ENCODE data around the gene ANO6.
"Not testable (repeated sequence)": the region's sequence is repeated elsewhere in the genome, so short reads cannot be mapped to it uniquely, and the experiment has no call there.

Gene ANO6

GRCh38 chr12:45235087-45236025 lies 19.5 kb downstream of the ANO6 start:
- no peak for DNase-seq (ENCODE audit: extremely low read depth in 1 of 2, low read depth in 1 of 2)

GRCh38 chr12:45236383-45236782 lies 20.5 kb downstream of the ANO6 start:
- DNase-seq (ENCODE audit: extremely low read depth in 1 of 2, low read depth in 1 of 2) = not testable (repeated sequence)

DNA sequence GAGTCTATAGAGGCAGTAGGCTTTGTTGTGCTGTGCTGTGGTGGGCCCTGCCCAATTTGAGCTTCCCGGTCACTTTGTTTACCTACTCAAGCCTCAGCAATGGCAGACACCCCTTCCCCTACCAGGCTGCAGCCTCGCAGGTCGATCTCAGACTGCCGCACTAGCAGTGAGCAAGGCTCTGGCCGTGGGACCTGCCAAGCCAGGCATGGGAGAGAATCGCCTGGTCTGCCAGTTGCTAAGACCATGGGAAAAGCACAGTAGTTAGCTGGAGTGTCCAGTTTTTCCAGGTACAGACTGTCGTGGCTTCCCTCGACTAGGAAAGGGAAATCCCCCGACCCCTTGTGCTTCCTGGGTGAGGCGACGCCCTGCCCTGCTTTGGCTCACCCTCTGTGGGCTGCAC lies 26.3 kb downstream of the ANO6 start:
- no peak for DNase-seq (ENCODE audit: extremely low read depth in 1 of 2, low read depth in 1 of 2)

GRCh38 chr12:45243963-45244362 lies 28.1 kb downstream of the ANO6 start:
- DNase-seq (ENCODE audit: extremely low read depth in 1 of 2, low read depth in 1 of 2) = no peak

DNA sequence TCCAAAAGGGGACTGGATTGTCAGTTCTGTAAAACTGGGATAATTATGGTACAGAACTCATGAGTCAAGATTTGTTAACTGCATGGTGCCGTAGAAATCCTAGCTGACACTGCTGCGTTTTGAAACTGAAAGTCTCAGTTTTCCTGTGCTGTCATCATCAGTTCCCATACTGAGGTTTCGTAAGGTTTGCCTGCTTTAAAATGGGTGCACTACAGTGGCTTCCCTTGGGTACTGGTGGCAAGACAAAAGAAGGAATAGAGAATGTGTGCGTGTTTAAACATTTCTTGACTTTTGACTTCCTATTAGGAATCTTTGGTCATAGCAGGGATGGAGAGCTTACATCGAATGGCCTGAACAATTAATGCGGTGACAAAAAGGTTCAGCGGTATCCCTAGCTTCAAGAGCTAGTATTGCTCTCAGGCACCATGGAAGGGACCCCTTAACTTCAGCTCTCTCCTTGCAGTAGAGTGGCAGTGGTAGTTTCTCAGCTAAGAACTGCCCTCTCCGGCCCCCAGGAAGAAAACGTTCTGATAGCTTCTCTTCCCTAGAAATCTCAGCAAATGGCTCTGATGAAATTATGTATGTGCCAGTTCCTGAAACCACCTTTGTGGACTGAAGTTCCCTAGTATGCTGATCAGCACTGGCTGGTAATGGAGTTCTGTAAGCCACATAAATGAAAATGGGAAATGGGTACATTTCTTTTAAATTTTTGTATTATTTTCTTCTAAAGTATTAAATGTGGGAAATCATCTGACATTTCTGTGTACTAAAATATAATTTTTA lies 28.9 kb downstream of the ANO6 start:
- no peak for DNase-seq (ENCODE audit: extremely low read depth in 1 of 2, low read depth in 1 of 2)

DNA sequence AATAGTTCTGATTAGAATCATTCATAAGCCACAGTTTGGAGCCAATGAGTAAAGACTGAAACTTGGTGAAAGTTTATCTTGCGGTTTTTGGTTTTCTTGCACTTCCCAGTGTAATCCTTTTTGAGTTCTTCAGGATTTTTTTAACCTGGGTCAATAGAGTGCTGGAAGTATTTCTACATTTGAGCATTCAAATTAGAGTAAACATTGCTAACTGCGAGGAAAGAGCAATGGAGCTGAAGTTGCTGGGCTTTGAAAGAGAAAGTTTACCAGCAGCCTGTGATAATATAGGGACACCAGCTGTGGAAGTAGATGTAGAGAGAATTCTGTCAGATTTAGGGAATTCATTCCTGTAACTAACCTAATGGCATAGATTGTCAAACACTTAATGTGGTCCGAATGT lies 30.3 kb downstream of the ANO6 start:
- no peak for DNase-seq (ENCODE audit: extremely low read depth in 1 of 2, low read depth in 1 of 2)

- no peak for DNase-seq (ENCODE audit: extremely low read depth in 1 of 2, low read depth in 1 of 2)
Measured at GRCh38 chr12:45247589-45247988, 31.7 kb downstream of the ANO6 start.

DNA sequence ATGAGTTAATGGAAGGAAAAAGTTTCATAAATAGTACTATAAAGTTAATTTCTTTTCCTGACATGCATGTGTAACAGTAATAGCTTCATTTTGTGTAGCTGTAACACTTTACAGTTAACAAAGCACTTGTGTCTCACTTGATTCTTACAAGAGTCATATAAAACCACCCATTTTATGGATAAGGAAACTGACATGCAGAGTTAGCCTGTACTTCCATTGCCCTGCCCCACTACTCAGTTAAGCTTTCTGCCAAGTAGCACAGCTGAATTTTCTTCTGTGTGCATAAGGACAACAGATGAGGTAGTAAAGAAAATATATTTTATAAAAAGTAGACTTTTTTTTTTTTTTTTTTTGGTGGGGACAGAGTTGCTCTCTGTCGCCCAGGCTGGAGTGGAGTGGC lies 32.2 kb downstream of the ANO6 start:
- no peak for DNase-seq (ENCODE audit: extremely low read depth in 1 of 2, low read depth in 1 of 2)

- no peak for DNase-seq (ENCODE audit: extremely low read depth in 1 of 2, low read depth in 1 of 2)
Measured at GRCh38 chr12:45254254-45254653, 38.4 kb downstream of the ANO6 start.

- no peak for DNase-seq (ENCODE audit: extremely low read depth in 1 of 2, low read depth in 1 of 2)
Measured at GRCh38 chr12:45256721-45257120, 40.8 kb downstream of the ANO6 start.

GRCh38 chr12:45257185-45257930 lies 41.5 kb downstream of the ANO6 start:
- no peak for DNase-seq (ENCODE audit: extremely low read depth in 1 of 2, low read depth in 1 of 2)

DNA sequence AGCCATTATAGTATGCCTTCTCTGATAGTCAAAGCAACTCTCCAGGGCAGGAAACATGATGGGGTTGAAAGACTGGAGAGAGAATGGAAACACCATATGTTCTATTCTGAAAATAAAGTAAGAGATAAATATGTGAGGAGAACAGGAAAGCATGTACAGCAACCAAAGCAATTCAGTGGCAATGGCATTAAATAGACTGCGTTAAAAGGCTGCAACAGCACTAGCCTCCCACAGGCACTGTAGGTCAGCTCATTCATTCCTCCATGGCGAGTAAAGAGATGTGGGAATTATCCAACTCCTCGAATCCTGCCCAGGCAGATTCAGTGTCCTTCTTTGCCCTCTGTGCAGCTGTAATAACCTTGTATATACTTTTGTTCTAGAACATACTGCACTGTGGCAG lies 43.8 kb downstream of the ANO6 start:
- no peak for DNase-seq (ENCODE audit: extremely low read depth in 1 of 2, low read depth in 1 of 2)

DNA sequence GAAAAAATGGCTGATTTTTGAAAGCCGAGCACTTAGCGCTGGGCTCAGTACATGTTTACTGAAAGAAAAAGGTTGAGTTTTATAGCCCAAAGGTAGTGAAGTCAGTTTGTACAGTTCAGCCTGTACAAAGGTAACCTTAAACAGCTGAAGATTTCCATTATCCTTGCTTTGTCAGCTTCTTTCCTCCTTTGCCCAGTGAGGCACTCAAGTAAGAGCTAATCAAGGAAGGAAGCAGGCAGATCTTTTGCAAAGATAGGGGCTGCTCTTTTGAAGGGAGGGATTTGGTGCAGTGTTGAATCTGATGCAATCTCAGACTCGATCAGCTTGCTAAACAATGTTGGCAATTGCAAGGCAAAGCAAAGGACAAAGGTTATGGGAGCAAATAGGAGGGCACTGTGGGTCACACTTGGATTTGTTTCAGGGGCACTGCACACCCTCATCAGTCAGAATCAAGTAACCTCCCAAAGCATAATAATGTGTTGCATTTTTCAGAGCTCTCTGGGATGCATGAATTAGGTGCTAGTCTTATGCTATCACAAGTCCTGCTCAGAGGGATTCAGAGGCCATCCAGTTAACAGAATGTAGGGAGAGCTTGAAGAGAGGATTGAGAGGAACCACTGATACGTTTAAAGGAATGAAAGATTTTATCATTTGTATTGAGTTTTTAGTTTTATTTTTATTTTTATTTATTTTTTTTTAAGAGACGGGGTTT lies 44.4 kb downstream of the ANO6 start:
- DNase-seq (ENCODE audit: extremely low read depth in 1 of 2, low read depth in 1 of 2) = no peak

GRCh38 chr12:45260854-45261253 lies 45.0 kb downstream of the ANO6 start:
- no peak for DNase-seq (ENCODE audit: extremely low read depth in 1 of 2, low read depth in 1 of 2)

- not testable (repeated sequence) for DNase-seq (ENCODE audit: extremely low read depth in 1 of 2, low read depth in 1 of 2)
Measured at GRCh38 chr12:45262185-45262584, 46.3 kb downstream of the ANO6 start.

- no peak for DNase-seq (ENCODE audit: extremely low read depth in 1 of 2, low read depth in 1 of 2)
Measured at GRCh38 chr12:45263587-45263986, 47.7 kb downstream of the ANO6 start.

- no peak for DNase-seq (ENCODE audit: extremely low read depth in 1 of 2, low read depth in 1 of 2)
Measured at GRCh38 chr12:45268672-45269411, 52.9 kb downstream of the ANO6 start.

DNA sequence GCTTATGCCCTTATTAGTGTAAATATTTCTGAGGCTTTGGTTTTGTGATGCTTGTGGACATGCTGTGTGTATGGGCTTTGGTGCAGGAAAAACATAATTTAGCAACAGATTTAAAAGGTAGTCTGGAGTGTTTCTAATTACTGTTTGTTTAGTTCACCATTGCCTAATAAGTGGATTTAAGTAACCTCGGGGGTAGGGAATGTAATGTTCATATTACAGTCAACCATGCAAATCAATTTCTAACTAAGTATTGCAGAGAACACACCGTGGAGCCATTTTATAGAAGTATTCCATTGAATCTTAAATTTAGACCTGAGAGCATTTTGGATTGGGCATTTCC lies 53.5 kb downstream of the ANO6 start:
- no peak for DNase-seq (ENCODE audit: extremely low read depth in 1 of 2, low read depth in 1 of 2)

- no peak for DNase-seq (ENCODE audit: extremely low read depth in 1 of 2, low read depth in 1 of 2)
Measured at GRCh38 chr12:45270951-45271350, 55.1 kb downstream of the ANO6 start.

DNA sequence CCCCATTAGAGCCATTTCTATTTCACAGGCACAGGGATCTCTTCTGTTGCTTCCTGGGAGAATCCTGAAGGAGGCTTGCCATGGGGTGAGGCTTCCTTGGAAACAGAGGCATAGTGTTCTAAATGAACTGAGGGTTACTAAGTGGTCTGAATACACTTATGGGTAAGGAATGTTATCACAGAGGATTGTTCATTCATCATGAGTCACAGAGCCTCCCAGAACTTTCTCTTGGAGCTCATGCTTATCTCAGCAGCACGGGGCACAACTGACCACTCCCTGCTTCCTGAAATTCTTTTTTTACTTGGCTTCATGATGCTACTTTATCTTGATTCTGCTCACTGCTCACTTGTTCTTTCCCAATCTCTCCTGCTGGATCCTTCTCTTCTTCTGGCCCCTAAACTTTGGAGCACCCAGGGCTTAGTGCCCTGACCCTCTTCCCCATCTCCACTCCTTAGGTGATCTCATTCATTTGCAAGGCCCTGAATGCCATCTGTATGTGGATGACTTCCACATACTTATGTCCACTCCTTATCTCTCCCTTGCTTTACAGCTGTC lies 57.9 kb downstream of the ANO6 start:
- no peak for DNase-seq (ENCODE audit: extremely low read depth in 1 of 2, low read depth in 1 of 2)

All from stimulated activated CD8-positive, alpha-beta memory T cell treated with anti-CD3 and anti-CD28 coated beads, Interleukin-7, amount 100 ng/mL, for 48 hours (primary cell).